Anterior cingulate cortex (tissue), 58 donors: Measurements from ENCODE around the gene KIF5B.
A peak's percentile ranks its signal among the peaks of the same experiment; 100 is the strongest.
"Not testable (repeated sequence)": the region's sequence is repeated elsewhere in the genome, so short reads cannot be mapped to it uniquely, and the experiment has no call there.

Source experiments
- DNase-seq, 58 donors: peaks; one replicate each; lab custom pipeline; 2025; lab: John Stamatoyannopoulos, UW

Gene KIF5B

GRCh38 chr10:32056136-32057035 lies at the start of gene KIF5B:
Gene KIF5B (minus strand): TSS chr10:32056425. CDS start chr10:32055973, 452 bp downstream.
- peak in 57 of 58 donors; percentile 50 to 92 (median 84) for DNase-seq

GRCh38 chr10:32105782-32106382 lies 49.7 kb upstream of the KIF5B start:
- no peak for DNase-seq

- no peak for DNase-seq
These were observed 48.6 kb upstream of the KIF5B start for GRCh38 chr10:32104622-32105509.

GRCh38 chr10:32104181-32104580 lies 48.0 kb upstream of the KIF5B start:
- DNase-seq: no peak

- DNase-seq: no peak
These were observed 47.5 kb upstream of the KIF5B start for GRCh38 chr10:32103721-32104120.

GRCh38 chr10:32098566-32099259 lies 42.5 kb upstream of the KIF5B start:
- DNase-seq: not testable (repeated sequence)

GRCh38 chr10:32095116-32095733 lies 39.0 kb upstream of the KIF5B start:
- DNase-seq: no peak

GRCh38 chr10:32093650-32094049 lies 37.4 kb upstream of the KIF5B start:
- DNase-seq: no peak

GRCh38 chr10:32091046-32091445 lies 34.8 kb upstream of the KIF5B start:
- no peak for DNase-seq

GRCh38 chr10:32084185-32084851 lies 28.1 kb upstream of the KIF5B start:
- DNase-seq: no peak

GRCh38 chr10:32077896-32078485 lies 21.8 kb upstream of the KIF5B start:
- no peak for DNase-seq

- no peak for DNase-seq
These were observed 17.4 kb upstream of the KIF5B start for GRCh38 chr10:32073659-32074058.

- no peak for DNase-seq
These were observed 16.9 kb upstream of the KIF5B start for GRCh38 chr10:32073128-32073527.

GRCh38 chr10:32072025-32072800 lies 16.0 kb upstream of the KIF5B start:
- DNase-seq: no peak

- DNase-seq: no peak
These were observed 14.4 kb upstream of the KIF5B start for GRCh38 chr10:32070645-32071044.

- no peak for DNase-seq
These were observed 12.3 kb upstream of the KIF5B start for GRCh38 chr10:32068569-32068968.

GRCh38 chr10:32067931-32068330 lies 11.7 kb upstream of the KIF5B start:
- DNase-seq: not testable (repeated sequence)

- no peak for DNase-seq
These were observed 9.6 kb upstream of the KIF5B start for GRCh38 chr10:32065856-32066255.
